ENCODE results near the gene LDLRAD4. TPM values are rescaled to one million over a fixed set of nuclear protein-coding genes. Genes with fewer than 3 reads are reported as not detected.

Gene LDLRAD4
- total and polyA plus RNA-seq, 2 donors (not counting 1 experiment from before 2014, with no cell fraction given): 13.9 to 35.7 TPM

DNA sequence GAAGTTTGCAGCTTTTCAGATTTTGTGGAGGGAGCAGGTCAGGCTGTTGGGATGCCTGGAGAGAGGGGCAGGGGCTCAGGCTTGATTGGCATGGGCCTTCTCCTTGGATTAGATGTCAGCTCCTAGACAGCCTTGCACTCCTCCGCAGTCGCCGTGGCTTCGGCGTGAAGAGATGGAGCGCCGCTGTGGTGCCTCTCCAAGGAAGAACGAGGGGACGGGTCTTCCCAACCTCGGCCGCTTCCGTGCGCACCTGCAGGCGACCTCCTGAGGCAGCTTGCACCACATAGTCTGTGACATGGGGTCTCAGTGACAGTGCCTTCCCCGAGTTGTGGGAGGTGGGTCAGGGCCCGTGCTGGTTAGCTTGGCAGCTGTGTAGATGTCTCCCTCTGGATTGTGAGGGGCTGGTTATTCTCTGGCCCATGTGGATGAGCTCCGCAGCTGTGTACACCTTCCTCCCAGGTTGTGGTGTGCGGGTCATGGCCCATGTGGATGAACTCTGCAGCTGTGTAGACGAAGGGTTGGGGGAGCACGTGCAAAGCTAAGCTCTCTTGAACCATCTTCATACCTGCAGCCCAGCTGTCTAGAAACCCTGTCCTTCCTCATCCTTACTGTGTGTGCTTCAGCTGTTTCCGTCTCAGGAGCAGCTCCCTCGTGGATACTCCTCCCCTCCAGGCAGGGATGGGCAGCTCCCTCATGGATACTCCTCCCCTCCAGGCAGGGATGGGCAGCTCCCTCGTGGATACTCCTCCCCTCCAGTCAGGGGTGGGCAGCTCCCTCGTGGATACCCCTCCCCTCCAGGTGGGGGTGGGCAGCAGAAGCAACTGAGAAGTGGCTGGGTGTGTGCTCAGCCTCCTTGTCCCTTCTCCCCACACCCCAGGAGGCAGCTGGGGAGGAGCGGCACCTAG is 170.3 kb downstream of the LDLRAD4 start:
- no peak overlapping the region for H3K4me3 ChIP-seq (ENCODE audit: control extremely low read depth in 1 of 5, extremely low read depth in 1 of 5, insufficient read depth in 1 of 5, low read depth in 2 of 5, low read length in 4 of 5)
- 98% methylated on average over 20 of the region's 25 CpGs for WGBS (ENCODE audit: insufficient coverage)
- Mint-ChIP-seq H3K27ac (no peak overlapping the region), H3K4me3 (no peak overlapping the region), H3K9me3 (ENCODE audit: insufficient read depth) (no peaks in the 10 kb centered on the region), H3K27me3 (no peaks in the 10 kb centered on the region), H3K4me1 (no peaks in the 10 kb centered on the region)
- H3K36me3 ChIP-seq (replicated peaks in 1 of 2; ENCODE audit: control extremely low read depth in 1 of 2, control insufficient read depth in 1 of 2, extremely low read depth in 1 of 2, insufficient read depth in 2 of 2, low read length in 1 of 2): no peaks in the 10 kb centered on the region
- H3K4me1 ChIP-seq (ENCODE audit: control insufficient read depth in 2 of 2, insufficient read depth in 2 of 2, low read length in 2 of 2): no peaks in the 10 kb centered on the region
- TF ChIP-seq, protein P1, sequence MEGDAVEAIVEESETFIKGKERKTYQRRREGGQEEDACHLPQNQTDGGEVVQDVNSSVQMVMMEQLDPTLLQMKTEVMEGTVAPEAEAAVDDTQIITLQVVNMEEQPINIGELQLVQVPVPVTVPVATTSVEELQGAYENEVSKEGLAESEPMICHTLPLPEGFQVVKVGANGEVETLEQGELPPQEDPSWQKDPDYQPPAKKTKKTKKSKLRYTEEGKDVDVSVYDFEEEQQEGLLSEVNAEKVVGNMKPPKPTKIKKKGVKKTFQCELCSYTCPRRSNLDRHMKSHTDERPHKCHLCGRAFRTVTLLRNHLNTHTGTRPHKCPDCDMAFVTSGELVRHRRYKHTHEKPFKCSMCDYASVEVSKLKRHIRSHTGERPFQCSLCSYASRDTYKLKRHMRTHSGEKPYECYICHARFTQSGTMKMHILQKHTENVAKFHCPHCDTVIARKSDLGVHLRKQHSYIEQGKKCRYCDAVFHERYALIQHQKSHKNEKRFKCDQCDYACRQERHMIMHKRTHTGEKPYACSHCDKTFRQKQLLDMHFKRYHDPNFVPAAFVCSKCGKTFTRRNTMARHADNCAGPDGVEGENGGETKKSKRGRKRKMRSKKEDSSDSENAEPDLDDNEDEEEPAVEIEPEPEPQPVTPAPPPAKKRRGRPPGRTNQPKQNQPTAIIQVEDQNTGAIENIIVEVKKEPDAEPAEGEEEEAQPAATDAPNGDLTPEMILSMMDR (IDR thresholded peaks at IDR 0.05): no peak
- no peak for TF ChIP-seq EZH2 (IDR thresholded peaks at IDR 0.05; ENCODE audit: borderline replicate concordance, insufficient read depth, low read depth, low read length, poor library complexity, severe bottlenecking)
- no peaks in the 10 kb centered on the region for H4K20me1 ChIP-seq (ENCODE audit: control insufficient read depth, insufficient read depth, low read length, poor library complexity, severe bottlenecking)
- H3K27me3 ChIP-seq (replicated peaks in 1 of 4; ENCODE audit: control extremely low read depth in 1 of 4, control insufficient read depth in 3 of 4, insufficient read depth in 4 of 4, low read length in 3 of 4): no peaks in the 10 kb centered on the region
- H3K9me3 ChIP-seq (ENCODE audit: control extremely low read depth in 1 of 3, control insufficient read depth in 2 of 3, insufficient read depth in 1 of 3, low read length in 2 of 3): no peaks in the 10 kb centered on the region
- ChIA-PET CTCF (no interaction called here), POLR2A (no interaction called here)
- H2AFZ ChIP-seq (ENCODE audit: insufficient read depth, low read depth, low read length, poor library complexity, severe bottlenecking): no peak overlapping the region
- no peak overlapping the region for H3K27ac ChIP-seq (ENCODE audit: low read length in 2 of 2)
- DNase-seq: no peak
- H3K79me2 ChIP-seq (ENCODE audit: control insufficient read depth, insufficient read depth, low read length): no peaks in the 10 kb centered on the region
- H3K9ac ChIP-seq (ENCODE audit: low read length): no peak overlapping the region
- no peak for ATAC-seq (ENCODE audit: low read depth)
- H3K4me2 ChIP-seq (replicated peaks; ENCODE audit: low read depth, low read length, poor library complexity, severe bottlenecking): no peak overlapping the region
- intact Hi-C loops (cut with micrococcal nuclease): loop anchor here (10.0 kb wide), 1 partner anchor 146 kb away; no protein-coding TSS in a partner anchor

DNA sequence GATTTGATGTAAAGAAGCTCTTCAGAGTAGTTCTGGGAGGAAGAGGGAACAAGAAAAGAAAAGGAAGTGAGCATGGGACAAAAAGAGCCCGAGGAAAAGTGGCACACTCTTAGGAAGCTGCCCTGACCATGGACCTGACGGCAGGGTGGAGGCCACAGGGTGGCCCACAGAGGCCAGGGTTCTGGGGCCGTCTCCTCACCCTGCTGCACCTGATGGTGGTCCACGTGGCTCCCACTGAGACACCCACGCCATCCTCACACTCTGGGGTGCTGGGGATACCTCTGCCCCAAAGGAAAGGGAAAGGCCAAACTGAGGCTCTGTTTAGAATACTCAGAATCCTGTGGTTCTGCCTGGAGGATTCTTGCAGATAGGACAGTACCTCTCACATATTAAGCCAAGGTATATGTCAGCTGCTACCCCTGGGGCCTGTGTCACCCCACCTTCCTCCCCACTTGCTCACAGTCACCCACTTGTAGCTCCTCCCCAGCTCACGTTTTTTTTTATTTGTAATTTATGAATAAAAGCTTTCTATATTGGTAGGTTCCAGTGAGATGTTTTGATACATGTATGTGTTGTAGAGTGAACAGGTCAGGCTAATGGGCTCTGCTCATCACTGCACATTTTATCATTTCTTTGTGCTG is 171.1 kb downstream of the LDLRAD4 start:
- Histone ChIP-seq H3K27me3 (replicated peaks in 1 of 4; ENCODE audit: control extremely low read depth in 1 of 4, control insufficient read depth in 3 of 4, insufficient read depth in 4 of 4, low read length in 3 of 4) (no peaks in the 10 kb centered on the region), H3K4me2 (replicated peaks; ENCODE audit: low read depth, low read length, poor library complexity, severe bottlenecking) (no peak overlapping the region), H3K36me3 (replicated peaks in 1 of 2; ENCODE audit: control extremely low read depth in 1 of 2, control insufficient read depth in 1 of 2, extremely low read depth in 1 of 2, insufficient read depth in 2 of 2, low read length in 1 of 2) (no peaks in the 10 kb centered on the region), H3K79me2 (ENCODE audit: control insufficient read depth, insufficient read depth, low read length) (no peaks in the 10 kb centered on the region), H2AFZ (ENCODE audit: insufficient read depth, low read depth, low read length, poor library complexity, severe bottlenecking) (no peak overlapping the region), H4K20me1 (ENCODE audit: control insufficient read depth, insufficient read depth, low read length, poor library complexity, severe bottlenecking) (no peaks in the 10 kb centered on the region), H3K27ac (ENCODE audit: low read length in 2 of 2) (no peak overlapping the region), H3K9ac (ENCODE audit: low read length) (no peak overlapping the region), H3K4me3 (ENCODE audit: control extremely low read depth in 1 of 5, extremely low read depth in 1 of 5, insufficient read depth in 1 of 5, low read depth in 2 of 5, low read length in 4 of 5) (no peak overlapping the region), H3K4me1 (ENCODE audit: control insufficient read depth in 2 of 2, insufficient read depth in 2 of 2, low read length in 2 of 2) (no peaks in the 10 kb centered on the region), H3K9me3 (ENCODE audit: control extremely low read depth in 1 of 3, control insufficient read depth in 2 of 3, insufficient read depth in 1 of 3, low read length in 2 of 3) (no peaks in the 10 kb centered on the region)
- intact Hi-C loops (cut with micrococcal nuclease): loop anchor here (10.0 kb wide), 1 partner anchor 145 kb away; no protein-coding TSS in a partner anchor
- POLR2A ChIA-PET: no interaction called here
- TF ChIP-seq EZH2 (IDR thresholded peaks at IDR 0.05; ENCODE audit: borderline replicate concordance, insufficient read depth, low read depth, low read length, poor library complexity, severe bottlenecking): no peak
- TF ChIP-seq, protein P1 (IDR thresholded peaks at IDR 0.05): no peak
- ATAC-seq (ENCODE audit: low read depth) (no peak), DNase-seq (no peak)
- CTCF ChIA-PET: no interaction called here
- Mint-ChIP-seq H3K9me3 (ENCODE audit: insufficient read depth) (no peaks in the 10 kb centered on the region), H3K27ac (no peak overlapping the region), H3K4me3 (no peak overlapping the region), H3K27me3 (no peaks in the 10 kb centered on the region), H3K4me1 (no peaks in the 10 kb centered on the region)
- WGBS (ENCODE audit: insufficient coverage): 78% methylated on average over 2 of the region's 6 CpGs
